ENCODE results near the gene ALOX5AP.

DNA sequence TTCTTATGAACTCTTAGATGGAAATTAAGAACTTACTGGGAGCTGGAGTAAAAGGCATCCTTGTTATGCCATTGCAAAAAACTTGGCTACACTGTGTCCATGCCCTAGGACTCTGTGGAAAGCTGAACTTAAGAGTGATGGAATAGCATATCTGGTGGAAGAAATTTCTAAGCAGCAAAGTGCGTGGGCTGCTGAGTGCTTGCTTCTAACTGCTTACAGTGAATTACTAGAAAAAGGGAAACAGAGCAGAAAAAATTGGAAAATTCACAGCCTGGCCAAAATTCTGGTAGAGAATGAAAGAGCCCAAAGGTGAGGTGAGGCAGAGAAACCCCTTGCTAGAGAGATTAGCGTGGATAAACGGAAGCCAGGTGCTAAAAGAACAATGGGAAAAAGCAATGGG is 44.3 kb downstream of the ALOX5AP start:
- TF ChIP-seq, protein P1, sequence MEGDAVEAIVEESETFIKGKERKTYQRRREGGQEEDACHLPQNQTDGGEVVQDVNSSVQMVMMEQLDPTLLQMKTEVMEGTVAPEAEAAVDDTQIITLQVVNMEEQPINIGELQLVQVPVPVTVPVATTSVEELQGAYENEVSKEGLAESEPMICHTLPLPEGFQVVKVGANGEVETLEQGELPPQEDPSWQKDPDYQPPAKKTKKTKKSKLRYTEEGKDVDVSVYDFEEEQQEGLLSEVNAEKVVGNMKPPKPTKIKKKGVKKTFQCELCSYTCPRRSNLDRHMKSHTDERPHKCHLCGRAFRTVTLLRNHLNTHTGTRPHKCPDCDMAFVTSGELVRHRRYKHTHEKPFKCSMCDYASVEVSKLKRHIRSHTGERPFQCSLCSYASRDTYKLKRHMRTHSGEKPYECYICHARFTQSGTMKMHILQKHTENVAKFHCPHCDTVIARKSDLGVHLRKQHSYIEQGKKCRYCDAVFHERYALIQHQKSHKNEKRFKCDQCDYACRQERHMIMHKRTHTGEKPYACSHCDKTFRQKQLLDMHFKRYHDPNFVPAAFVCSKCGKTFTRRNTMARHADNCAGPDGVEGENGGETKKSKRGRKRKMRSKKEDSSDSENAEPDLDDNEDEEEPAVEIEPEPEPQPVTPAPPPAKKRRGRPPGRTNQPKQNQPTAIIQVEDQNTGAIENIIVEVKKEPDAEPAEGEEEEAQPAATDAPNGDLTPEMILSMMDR (IDR thresholded peaks at IDR 0.05; ENCODE audit: insufficient read depth, low read depth, low read length): no peak
- no peak for TF ChIP-seq EZH2 (IDR thresholded peaks at IDR 0.05; ENCODE audit: insufficient read depth, low read length)

Measured in astrocyte (in vitro differentiated cells and primary cell).